NCI-H146 treated with DMSO at 0.1 percent for 48 hours (cell line): ENCODE measurements around the gene DNAH1.
"Not testable (repeated sequence)": the region's sequence is repeated elsewhere in the genome, so short reads cannot be mapped to it uniquely, and the experiment has no call there.

Experiments
- DNase-seq: peaks from one replicate; lab custom pipeline; 2025; ENCODE audit not compliant: unreplicated experiment; lab: John Stamatoyannopoulos, UW

DNAH1 gene

GRCh38 chr3:52315977-52316764 is at the start of gene DNAH1:
TSS of gene DNAH1 (plus strand) at chr3:52316319. CDS start at chr3:52322443, 6,124 bp downstream.
- DNase-seq: no peak

GRCh38 chr3:52268036-52268435 is 48.1 kb upstream of the DNAH1 start:
- DNase-seq: no peak

GRCh38 chr3:52269776-52270175 is 46.3 kb upstream of the DNAH1 start:
- DNase-seq: no peak

DNA sequence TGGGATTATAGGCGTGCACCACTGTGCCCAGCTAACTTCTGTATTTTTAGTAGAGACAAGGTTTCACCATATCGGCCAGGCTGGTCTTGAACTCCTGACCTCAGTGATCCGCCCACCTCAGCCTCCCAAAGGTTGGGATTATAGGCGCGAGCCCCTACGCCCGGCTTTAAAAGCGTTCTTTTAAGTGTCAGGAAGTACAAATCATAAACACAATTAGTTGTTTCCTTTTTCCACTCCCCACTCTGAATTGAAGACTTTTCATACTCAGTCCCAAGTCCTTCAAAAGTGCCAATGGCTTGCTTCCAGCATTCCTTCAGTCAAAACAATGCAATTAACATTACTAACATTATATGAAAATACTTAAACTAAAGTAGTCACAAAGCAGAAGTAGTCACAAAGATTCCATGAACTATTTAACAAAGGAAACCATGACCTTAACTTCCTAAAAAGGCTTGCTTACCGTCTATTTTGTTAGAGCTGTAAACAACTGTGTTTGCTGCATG is 45.8 kb upstream of the DNAH1 start:
- no peak for DNase-seq

DNA sequence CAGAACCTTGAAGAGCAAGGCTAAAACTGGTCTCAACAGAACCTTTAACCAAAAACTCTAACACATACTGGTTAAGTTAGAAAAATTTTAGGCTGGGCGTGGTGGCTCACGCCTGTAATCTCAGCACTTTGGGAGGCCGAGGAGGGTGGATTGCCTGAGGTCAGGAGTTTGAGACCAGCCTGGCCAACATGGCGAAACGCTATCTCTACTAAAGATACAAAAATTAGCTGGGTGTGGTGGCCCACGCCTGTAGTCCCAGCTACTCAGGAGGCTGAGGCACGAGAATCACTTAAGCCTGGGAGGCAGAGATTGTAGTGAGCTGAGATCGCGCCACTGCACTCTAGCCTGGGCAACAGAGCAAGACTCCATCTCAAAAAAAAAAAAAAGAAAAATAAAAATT is 43.9 kb upstream of the DNAH1 start:
- DNase-seq: not testable (repeated sequence)

DNA sequence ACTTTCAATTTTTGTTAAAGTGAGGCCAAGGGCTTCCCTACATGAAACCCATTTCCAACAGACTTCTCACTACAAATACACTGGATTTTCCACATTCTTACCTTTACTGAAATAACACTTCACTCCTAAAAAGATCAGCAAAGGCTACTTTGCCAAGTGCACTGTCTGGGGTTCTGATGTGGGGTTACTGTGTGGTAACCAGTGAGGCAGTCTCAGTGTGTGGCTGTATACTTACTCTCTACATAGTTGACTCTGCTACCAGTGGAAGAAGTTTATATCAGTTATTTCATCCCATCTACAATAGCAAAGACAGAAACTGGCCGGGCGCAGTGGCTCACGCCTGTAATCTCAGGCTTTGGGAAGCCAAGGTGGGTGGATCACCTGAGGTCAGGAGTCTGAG is 43.3 kb upstream of the DNAH1 start:
- no peak for DNase-seq

DNA sequence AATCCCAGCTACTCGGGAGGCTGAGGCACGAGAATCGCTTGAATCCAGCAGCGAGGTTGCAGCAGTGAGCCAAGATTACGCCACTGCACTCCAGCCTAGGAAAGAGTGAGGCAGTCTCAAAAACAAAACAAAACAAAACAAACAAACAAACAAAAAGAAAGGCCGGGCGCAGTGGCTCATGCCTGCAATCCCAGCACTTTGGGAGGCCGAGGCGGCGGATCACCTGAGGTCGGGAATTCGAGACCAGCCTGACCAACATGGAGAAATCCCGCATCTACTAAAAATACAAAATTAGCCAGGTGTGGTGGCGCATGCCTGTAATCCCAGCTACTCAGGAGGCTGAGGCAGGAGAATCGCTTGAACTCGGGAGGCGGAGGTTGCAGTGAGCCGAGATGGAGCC is 41.3 kb upstream of the DNAH1 start:
- DNase-seq: not testable (repeated sequence)

GRCh38 chr3:52277071-52277964 is 38.8 kb upstream of the DNAH1 start:
- DNase-seq: peak; percentile 25

GRCh38 chr3:52277972-52278509 is 38.1 kb upstream of the DNAH1 start:
- DNase-seq: no peak

DNA sequence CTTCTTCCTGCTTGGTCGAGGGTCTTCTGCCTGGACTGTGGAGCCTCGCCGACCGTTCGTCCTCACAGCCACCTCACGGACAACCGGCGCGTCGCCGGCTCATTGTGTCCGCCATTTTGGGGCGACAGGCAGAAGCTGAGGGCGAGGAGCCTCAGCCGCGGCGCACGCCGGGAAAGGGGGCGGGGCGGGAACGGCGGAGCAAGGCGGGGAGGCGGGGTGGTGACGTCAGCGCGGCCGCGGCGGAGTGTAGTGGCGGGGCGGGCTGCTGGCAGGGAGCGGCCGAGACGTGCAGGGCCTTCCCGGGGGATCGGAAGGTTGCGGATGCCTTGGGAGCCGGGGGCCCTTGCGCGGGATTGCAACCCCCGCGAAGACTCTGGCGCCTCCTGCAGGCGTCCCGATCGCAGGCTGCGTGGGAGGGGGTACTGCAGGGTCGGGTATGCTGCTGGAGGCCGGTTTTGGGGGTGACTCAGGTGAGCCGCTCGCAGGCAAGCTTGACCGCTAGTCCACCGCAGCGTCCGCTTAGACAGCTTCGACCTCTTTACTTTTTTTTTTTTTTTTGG is 37.5 kb upstream of the DNAH1 start, which contains the start of gene WDR82:
Gene WDR82 (minus strand): TSS at position 140 of the 560 bp plus-strand sequence. CDS start 288 bp downstream, outside the sequence.
- peak; percentile 68 for DNase-seq

DNA sequence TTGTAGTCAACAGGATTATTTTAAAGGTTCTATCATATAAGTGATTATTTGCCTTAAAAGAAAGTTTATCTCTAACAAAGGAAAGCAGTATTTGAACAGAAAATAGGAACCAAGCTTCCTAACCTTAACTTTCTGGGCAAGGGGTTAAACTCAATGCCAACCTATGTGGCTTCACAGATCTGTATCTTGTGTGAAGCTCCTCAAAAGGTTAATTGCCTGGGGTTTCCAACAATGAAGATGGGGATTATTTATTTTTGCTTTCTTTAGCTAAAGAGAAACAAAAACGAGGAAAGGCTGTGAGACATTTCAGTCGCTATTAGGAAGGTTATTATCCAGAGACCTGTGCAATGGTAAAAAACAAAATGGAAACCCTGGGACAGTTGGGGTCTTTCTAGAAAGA is 36.5 kb upstream of the DNAH1 start:
- DNase-seq: no peak

DNA sequence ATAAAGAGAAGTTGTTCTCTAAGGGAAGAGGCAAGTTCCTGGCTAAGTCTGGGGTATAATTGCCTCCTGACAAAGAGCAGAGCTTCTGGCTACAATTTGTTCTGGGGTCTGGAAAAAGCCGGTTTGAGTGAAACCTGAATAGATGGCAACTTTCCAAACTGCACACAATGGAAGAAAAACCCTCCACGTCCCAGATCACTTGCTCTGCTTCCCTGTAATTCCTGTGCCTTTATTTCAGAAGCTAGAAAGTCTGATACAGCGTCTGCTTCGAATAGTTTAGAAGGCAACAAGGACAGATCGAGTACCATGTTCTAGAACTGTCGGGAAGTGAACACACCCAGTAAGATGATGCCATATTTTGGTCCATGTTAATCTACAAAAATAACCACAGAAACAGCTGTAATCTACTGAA is 36.1 kb upstream of the DNAH1 start:
- peak; percentile 22 for DNase-seq

DNA sequence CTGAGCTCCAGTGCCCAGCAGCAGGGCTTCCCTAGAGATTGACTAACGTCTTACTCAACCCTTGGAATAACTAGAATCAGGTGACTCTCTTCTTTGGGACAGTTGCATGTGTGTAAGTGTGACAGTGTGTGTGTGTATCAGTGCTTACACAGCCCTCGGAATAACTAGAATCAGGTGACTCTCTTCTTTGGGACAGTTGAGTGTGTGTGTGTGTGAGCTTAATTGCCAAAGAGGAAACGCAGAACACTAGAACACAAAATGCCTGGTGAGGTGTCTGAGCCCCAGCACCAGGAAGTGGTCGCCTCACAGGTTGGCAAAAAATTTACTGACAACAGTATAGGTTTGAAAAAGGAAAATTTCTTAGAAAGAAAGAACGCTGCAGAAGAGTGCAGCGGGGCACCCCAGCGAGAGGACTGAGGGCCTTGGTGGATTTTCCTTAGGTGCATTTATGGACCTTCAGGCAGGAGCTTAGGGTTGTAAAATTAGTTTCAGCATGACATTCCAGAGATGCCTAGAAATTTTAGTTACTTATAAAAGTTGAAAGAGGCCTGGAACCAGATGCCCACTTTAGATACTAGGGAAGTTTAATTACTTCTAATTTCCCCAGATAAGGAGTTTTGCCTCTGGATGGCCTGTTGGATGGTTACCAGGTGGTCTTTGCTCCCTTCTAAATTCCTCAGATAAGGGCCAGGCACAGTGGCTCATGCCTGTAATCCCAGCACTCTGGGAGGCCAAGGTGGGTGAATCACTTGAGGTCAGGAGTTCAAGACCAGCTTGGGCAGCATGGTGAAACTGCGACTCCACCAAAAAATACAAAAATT is 33.9 kb upstream of the DNAH1 start:
- DNase-seq: no peak

DNA sequence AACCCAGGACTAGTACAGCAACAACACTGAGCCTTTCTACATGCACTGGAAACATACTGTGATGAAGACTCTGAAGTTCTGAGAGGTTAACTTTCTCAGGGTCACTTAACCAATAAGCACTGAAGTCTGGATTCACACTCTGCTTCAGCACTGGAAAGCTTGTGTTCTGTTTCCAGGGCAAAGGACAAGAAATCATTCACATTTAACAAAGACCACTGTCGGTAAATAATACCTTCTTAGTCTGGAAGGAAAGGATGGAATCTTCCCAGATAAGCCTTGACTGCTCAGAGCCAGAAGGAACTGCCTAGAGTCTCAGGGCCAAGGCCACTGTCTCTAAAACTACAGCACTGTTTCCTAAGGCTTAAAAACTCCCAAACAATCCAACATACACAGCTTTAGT is 32.8 kb upstream of the DNAH1 start:
- no peak for DNase-seq

DNA sequence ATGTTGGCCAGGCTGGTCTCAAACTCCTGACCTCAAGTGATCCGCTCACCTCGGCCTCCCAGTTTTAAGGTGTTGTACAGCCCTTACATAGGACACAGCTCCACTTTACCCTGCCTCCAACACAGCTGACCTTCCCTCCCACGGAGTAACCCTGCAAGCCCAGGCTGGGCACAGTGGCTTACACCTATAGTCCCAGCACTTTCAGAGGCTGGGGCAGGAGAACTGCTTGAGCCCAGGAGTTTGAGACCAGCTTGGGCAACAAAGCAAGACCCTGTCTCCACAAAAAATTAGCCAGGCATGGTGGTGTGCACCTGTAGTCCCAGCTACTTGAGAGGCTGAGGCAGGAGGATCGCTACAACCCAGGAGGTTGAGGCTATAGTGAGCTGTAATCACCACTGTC is 32.1 kb upstream of the DNAH1 start:
- not testable (repeated sequence) for DNase-seq

DNA sequence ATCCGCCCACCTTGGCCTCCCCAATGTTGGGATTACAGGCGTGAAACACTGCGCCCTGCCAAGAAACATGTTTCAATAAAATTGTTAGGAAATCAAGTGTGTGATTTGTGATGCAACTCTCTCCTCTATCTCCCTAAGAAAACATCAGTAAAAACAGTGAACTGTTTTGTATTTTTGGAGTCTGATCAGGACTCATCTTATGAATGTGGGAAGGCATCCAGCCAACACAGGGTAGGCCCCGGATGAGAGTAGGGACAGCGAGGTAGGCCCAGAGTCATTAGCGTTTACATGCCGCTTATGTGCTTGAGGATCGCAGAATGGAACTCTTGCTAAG is 29.4 kb upstream of the DNAH1 start:
- no peak for DNase-seq

- no peak for DNase-seq
Observed at GRCh38 chr3:52288674-52289073, 27.4 kb upstream of the DNAH1 start.

GRCh38 chr3:52289338-52289746 is 26.8 kb upstream of the DNAH1 start:
- no peak for DNase-seq

- DNase-seq: no peak
Observed at GRCh38 chr3:52289747-52290595, 26.1 kb upstream of the DNAH1 start.
